Nephron progenitor cell (in vitro differentiated cells): Measurements from ENCODE around the gene JARID2.

Source experiments
- DNase-seq: peaks from one replicate; pipeline ENCODE4 v3.0.0; 2021
- H3K27ac Mint-ChIP-seq: 2 replicates; pipeline ENCODE4 v1.8.0; 2021; ENCODE audit warnings: mild to moderate bottlenecking, moderate library complexity, mixed read lengths
- H3K27me3 Mint-ChIP-seq: 2 replicates; pipeline ENCODE4 v1.8.0; 2021; ENCODE audit warnings: mild to moderate bottlenecking, low read depth, mixed read lengths; ENCODE audit not compliant: poor library complexity
- H3K36me3 Mint-ChIP-seq: 2 replicates; pipeline ENCODE4 v1.8.0; 2021; ENCODE audit warnings: low read depth, mixed read lengths
- H3K4me1 Mint-ChIP-seq: 2 replicates; pipeline ENCODE4 v1.8.0; 2021; ENCODE audit warnings: mixed read lengths
- H3K4me3 Mint-ChIP-seq: 2 replicates; pipeline ENCODE4 v1.8.0; 2021; ENCODE audit warnings: mild to moderate bottlenecking, moderate library complexity, mixed read lengths
- H3K9me3 Mint-ChIP-seq: 2 replicates; pipeline ENCODE4 v1.8.0; 2021; ENCODE audit warnings: mild to moderate bottlenecking, moderate library complexity, mixed read lengths
- TF ChIP-seq, protein P1 (sequence below): fragments of 200-600 bp; sonication (generic); IDR thresholded peaks from 2 replicates; pipeline ENCODE4 v1.5.0; 2021; ENCODE audit warnings: antibody characterized with exemption

JARID2 gene

GRCh38 chr6:15491986-15492269 is 246.1 kb downstream of the JARID2 start:
- DNase-seq, result no peak
- Mint-ChIP-seq H3K27me3 (no peaks in the 10 kb centered on the region), H3K9me3 (peaks cover 4% of the 10 kb centered on the region), H3K27ac (no peak overlapping the region), H3K36me3 (peaks cover 47% of the 10 kb centered on the region), H3K4me3 (no peak overlapping the region), H3K4me1 (peaks cover 64% of the 10 kb centered on the region)
- TF ChIP-seq, protein P1, sequence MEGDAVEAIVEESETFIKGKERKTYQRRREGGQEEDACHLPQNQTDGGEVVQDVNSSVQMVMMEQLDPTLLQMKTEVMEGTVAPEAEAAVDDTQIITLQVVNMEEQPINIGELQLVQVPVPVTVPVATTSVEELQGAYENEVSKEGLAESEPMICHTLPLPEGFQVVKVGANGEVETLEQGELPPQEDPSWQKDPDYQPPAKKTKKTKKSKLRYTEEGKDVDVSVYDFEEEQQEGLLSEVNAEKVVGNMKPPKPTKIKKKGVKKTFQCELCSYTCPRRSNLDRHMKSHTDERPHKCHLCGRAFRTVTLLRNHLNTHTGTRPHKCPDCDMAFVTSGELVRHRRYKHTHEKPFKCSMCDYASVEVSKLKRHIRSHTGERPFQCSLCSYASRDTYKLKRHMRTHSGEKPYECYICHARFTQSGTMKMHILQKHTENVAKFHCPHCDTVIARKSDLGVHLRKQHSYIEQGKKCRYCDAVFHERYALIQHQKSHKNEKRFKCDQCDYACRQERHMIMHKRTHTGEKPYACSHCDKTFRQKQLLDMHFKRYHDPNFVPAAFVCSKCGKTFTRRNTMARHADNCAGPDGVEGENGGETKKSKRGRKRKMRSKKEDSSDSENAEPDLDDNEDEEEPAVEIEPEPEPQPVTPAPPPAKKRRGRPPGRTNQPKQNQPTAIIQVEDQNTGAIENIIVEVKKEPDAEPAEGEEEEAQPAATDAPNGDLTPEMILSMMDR, result no peak

DNA sequence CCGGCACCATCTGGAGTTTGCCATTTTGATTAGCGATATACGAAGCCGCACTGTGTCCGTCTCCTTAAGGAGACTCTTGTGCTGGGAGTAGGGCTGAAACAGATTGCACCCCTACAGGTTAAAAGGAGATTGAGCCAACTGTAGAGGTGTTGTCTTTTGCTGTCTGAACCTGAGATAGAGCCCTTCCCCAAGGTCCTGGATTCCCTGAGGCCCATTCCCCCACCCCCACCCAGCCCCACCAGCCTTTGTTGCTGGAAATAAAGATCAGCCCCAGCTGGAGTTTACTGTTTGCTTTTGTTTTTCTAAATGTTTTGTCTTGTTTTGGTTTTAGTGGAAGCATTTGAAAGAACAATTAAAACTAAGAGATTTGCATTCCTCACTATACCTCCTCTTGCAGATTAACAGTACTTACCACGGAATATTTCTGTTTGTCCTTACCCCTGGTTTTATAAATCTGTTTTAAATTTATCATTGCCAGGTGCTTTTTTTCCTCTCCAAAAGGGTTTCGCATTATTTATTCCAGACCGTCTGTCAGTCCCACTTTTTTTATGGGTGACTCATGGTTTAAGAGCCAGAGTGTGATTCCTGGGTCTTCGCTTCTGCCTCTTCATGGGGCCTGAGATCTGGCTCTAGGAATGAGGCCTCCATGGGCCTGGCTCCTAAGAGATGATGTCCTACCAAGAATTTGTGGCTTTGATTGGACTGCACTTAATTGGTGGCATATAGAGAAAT is 247.7 kb downstream of the JARID2 start:
- H3K27ac Mint-ChIP-seq, result no peak overlapping the region
- H3K9me3 Mint-ChIP-seq, result peaks cover 4% of the 10 kb centered on the region
- TF ChIP-seq, protein P1, result no peak
- peaks cover 49% of the 10 kb centered on the region for H3K36me3 Mint-ChIP-seq
- H3K4me3 Mint-ChIP-seq, result no peak overlapping the region
- H3K4me1 Mint-ChIP-seq, result peaks cover 73% of the 10 kb centered on the region
- H3K27me3 Mint-ChIP-seq, result no peaks in the 10 kb centered on the region
- no peak for DNase-seq

- H3K36me3 Mint-ChIP-seq, result peaks cover 57% of the 10 kb centered on the region
- TF ChIP-seq, protein P1, result no peak
- peaks cover 78% of the 10 kb centered on the region for H3K4me1 Mint-ChIP-seq
- H3K27ac Mint-ChIP-seq, result peak overlapping the region; percentile 15
- H3K27me3 Mint-ChIP-seq, result no peaks in the 10 kb centered on the region
- no peak overlapping the region for H3K4me3 Mint-ChIP-seq
- H3K9me3 Mint-ChIP-seq, result peaks cover 4% of the 10 kb centered on the region
- no peak for DNase-seq
These were observed 249.6 kb downstream of the JARID2 start for GRCh38 chr6:15495375-15495901.

GRCh38 chr6:15496345-15497131 is 250.7 kb downstream of the JARID2 start:
- TF ChIP-seq, protein P1, result no peak
- H3K36me3 Mint-ChIP-seq, result peaks cover 67% of the 10 kb centered on the region
- DNase-seq, result no peak
- H3K27ac Mint-ChIP-seq, result peak overlapping the region; percentile 45
- H3K4me3 Mint-ChIP-seq, result no peak overlapping the region
- H3K9me3 Mint-ChIP-seq, result peaks cover 4% of the 10 kb centered on the region
- no peaks in the 10 kb centered on the region for H3K27me3 Mint-ChIP-seq
- H3K4me1 Mint-ChIP-seq, result peaks cover 79% of the 10 kb centered on the region

DNA sequence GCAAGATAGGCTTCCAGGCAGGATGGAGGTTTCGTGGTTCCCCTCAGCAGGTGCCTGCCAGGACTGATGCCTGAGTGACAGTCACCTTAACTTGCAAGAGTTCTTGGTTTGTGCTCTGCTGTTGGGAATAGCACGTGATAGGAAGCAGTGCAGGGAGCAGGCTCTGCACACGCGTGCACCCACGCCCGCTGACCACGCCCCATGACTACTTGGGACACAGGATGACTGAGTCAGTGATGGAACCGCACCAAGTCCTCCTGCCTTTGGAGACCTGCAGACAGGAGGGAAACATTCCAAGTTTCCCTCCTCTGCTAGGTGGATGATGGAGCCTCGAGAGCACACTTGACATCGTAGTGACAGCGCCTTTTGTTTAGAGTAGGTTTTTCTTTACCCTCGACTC is 252.8 kb downstream of the JARID2 start:
- no peak overlapping the region for H3K4me3 Mint-ChIP-seq
- peaks cover 79% of the 10 kb centered on the region for H3K4me1 Mint-ChIP-seq
- H3K27me3 Mint-ChIP-seq, result no peaks in the 10 kb centered on the region
- peak overlapping the region; percentile 96 for H3K27ac Mint-ChIP-seq
- TF ChIP-seq, protein P1, result no peak
- peaks cover 4% of the 10 kb centered on the region for H3K9me3 Mint-ChIP-seq
- no peak for DNase-seq
- peaks cover 70% of the 10 kb centered on the region for H3K36me3 Mint-ChIP-seq
